Measurements from ENCODE around the gene FBN1.

FBN1 gene

DNA sequence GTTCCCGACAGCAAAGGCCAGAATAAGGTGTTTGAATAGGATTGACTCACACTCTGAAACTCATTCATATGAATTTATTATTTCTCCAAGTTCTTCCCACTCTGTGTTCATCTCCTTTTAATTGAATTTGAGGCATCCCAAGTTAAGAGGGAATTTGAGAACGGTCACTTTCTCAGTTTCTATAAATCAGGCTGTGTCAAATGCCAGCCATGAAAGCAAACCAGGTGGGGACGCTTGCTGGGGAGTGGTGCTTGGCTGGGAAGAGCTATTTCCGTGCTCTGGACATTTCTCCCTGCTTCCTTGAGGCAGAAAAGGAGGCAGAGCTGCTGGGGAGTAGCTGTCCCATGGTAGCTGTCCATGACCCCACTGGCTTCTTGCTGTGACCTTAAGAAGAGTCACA, 116.6 kb downstream of the FBN1 start:
- Histone ChIP-seq H3K4me3 (ENCODE audit: low read length) (no peak overlapping the region), H3K36me3 (ENCODE audit: insufficient read depth, low read length) (peaks cover 93% of the 10 kb centered on the region), H3K9ac (ENCODE audit: low read depth, low read length) (no peak overlapping the region), H3K27me3 (ENCODE audit: control insufficient read depth, insufficient read depth, low read length) (no peaks in the 10 kb centered on the region), H3K4me2 (ENCODE audit: low read length) (no peak overlapping the region), H3K4me1 (ENCODE audit: control insufficient read depth, insufficient read depth, low read length) (no peaks in the 10 kb centered on the region), H3K9me3 (replicated peaks; ENCODE audit: low read length) (no peaks in the 10 kb centered on the region)

GRCh38 chr15:48527517-48527916, 118.0 kb downstream of the FBN1 start:
- Histone ChIP-seq H3K4me3 (ENCODE audit: low read length) (no peak overlapping the region), H3K27me3 (ENCODE audit: control insufficient read depth, insufficient read depth, low read length) (no peaks in the 10 kb centered on the region), H3K4me1 (ENCODE audit: control insufficient read depth, insufficient read depth, low read length) (no peaks in the 10 kb centered on the region), H3K36me3 (ENCODE audit: insufficient read depth, low read length) (peaks cover 90% of the 10 kb centered on the region), H3K9me3 (replicated peaks; ENCODE audit: low read length) (no peaks in the 10 kb centered on the region), H3K9ac (ENCODE audit: low read depth, low read length) (no peak overlapping the region), H3K4me2 (ENCODE audit: low read length) (no peak overlapping the region)

- Histone ChIP-seq H3K4me2 (ENCODE audit: low read length) (no peak overlapping the region), H3K36me3 (ENCODE audit: insufficient read depth, low read length) (peaks cover 89% of the 10 kb centered on the region), H3K9ac (ENCODE audit: low read depth, low read length) (no peak overlapping the region), H3K27me3 (ENCODE audit: control insufficient read depth, insufficient read depth, low read length) (no peaks in the 10 kb centered on the region), H3K4me1 (ENCODE audit: control insufficient read depth, insufficient read depth, low read length) (peaks cover 12% of the 10 kb centered on the region), H3K9me3 (replicated peaks; ENCODE audit: low read length) (no peaks in the 10 kb centered on the region), H3K4me3 (ENCODE audit: low read length) (no peak overlapping the region)
Observed at GRCh38 chr15:48522911-48523310, 122.6 kb downstream of the FBN1 start.

GRCh38 chr15:48522123-48522522, 123.4 kb downstream of the FBN1 start:
- Histone ChIP-seq H3K9me3 (replicated peaks; ENCODE audit: low read length) (no peaks in the 10 kb centered on the region), H3K4me1 (ENCODE audit: control insufficient read depth, insufficient read depth, low read length) (peaks cover 12% of the 10 kb centered on the region), H3K4me3 (ENCODE audit: low read length) (no peak overlapping the region), H3K9ac (ENCODE audit: low read depth, low read length) (no peak overlapping the region), H3K27me3 (ENCODE audit: control insufficient read depth, insufficient read depth, low read length) (no peaks in the 10 kb centered on the region), H3K36me3 (ENCODE audit: insufficient read depth, low read length) (peaks cover 89% of the 10 kb centered on the region), H3K4me2 (ENCODE audit: low read length) (no peak overlapping the region)

DNA sequence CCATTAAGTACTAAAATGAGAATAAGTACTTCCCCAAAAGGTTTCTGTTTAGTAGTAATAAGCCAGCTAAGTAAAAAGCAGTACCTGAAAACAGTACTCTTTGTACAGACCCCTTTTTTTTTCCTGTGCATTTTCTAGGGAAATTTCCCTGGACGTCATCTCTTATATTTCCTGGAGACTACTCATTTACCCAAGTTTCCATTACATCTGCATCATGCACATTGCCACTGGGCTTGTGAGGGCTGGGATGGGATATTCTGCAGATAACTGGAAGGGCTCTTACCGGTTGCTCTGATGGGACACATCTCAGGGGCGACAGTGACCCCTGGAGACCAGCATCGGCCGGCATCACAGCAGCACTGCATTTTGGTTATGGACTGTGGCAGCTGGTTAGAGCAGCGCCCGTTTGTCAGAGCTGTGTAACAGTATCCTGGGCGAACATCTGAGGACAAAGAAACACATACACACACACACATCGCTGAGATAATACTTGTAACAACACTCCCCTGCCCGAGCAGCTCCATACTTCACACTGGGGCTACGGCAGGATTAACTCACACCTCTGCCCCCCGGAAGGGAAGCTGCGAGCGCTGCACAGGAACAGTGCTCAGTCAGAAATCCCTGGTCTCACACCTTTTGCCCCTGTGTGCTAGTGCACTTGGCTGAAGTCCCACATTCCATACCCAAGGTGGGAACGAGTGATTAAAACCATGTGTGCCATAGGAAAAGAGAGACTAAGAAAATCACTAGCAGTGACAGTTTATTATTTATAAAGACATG, 124.9 kb downstream of the FBN1 start:
- Histone ChIP-seq H3K4me1 (ENCODE audit: control insufficient read depth, insufficient read depth, low read length) (peaks cover 22% of the 10 kb centered on the region), H3K36me3 (ENCODE audit: insufficient read depth, low read length) (peaks cover 88% of the 10 kb centered on the region), H3K9ac (ENCODE audit: low read depth, low read length) (peak overlapping the region; percentile 14), H3K4me3 (ENCODE audit: low read length) (no peak overlapping the region), H3K27me3 (ENCODE audit: control insufficient read depth, insufficient read depth, low read length) (no peaks in the 10 kb centered on the region), H3K4me2 (ENCODE audit: low read length) (peak overlapping the region; percentile 13), H3K9me3 (replicated peaks; ENCODE audit: low read length) (no peaks in the 10 kb centered on the region)

- no peak overlapping the region for H3K4me2 ChIP-seq (ENCODE audit: low read length)
- H3K9ac ChIP-seq (ENCODE audit: low read depth, low read length) = peak overlapping the region; percentile 1
- H3K27me3 ChIP-seq (ENCODE audit: control insufficient read depth, insufficient read depth, low read length) = no peaks in the 10 kb centered on the region
- no peaks in the 10 kb centered on the region for H3K9me3 ChIP-seq (replicated peaks; ENCODE audit: low read length)
- peaks cover 98% of the 10 kb centered on the region for H3K36me3 ChIP-seq (ENCODE audit: insufficient read depth, low read length)
- peaks cover 25% of the 10 kb centered on the region for H3K4me1 ChIP-seq (ENCODE audit: control insufficient read depth, insufficient read depth, low read length)
- H3K4me3 ChIP-seq (ENCODE audit: low read length) = no peak overlapping the region
Observed at GRCh38 chr15:48516121-48516520, 129.4 kb downstream of the FBN1 start.

DNA sequence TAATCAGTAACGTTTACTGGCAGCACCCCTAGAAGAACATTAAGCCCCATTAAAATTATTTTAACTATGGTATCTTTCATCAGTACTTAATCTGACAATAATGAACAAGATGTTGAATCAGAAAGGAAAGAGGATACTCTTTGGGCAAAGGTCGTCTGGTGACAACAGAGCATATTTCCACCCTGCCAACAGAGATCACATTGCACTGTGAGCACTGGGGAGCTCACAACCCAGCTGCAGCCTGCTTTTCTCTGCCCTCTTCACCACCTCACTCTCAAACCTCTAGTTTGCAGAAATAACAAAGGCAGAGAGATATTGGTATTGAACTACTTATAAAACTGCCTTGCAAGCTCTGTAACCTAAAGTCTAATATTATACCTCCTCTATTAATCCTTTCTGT, 130.0 kb downstream of the FBN1 start:
- Histone ChIP-seq H3K4me3 (ENCODE audit: low read length) (no peak overlapping the region), H3K9me3 (replicated peaks; ENCODE audit: low read length) (no peaks in the 10 kb centered on the region), H3K4me1 (ENCODE audit: control insufficient read depth, insufficient read depth, low read length) (peaks cover 18% of the 10 kb centered on the region), H3K4me2 (ENCODE audit: low read length) (no peak overlapping the region), H3K9ac (ENCODE audit: low read depth, low read length) (peak overlapping the region; percentile 1), H3K27me3 (ENCODE audit: control insufficient read depth, insufficient read depth, low read length) (no peaks in the 10 kb centered on the region), H3K36me3 (ENCODE audit: insufficient read depth, low read length) (peaks cover 98% of the 10 kb centered on the region)

- H3K4me3 ChIP-seq (ENCODE audit: low read length) = no peak overlapping the region
- no peak overlapping the region for H3K4me2 ChIP-seq (ENCODE audit: low read length)
- peaks cover 16% of the 10 kb centered on the region for H3K4me1 ChIP-seq (ENCODE audit: control insufficient read depth, insufficient read depth, low read length)
Observed at GRCh38 chr15:48514103-48514816, 131.2 kb downstream of the FBN1 start.

GRCh38 chr15:48510976-48511375, 134.5 kb downstream of the FBN1 start:
- Histone ChIP-seq H3K4me1 (ENCODE audit: control insufficient read depth, insufficient read depth, low read length) (peaks cover 11% of the 10 kb centered on the region), H3K27me3 (ENCODE audit: control insufficient read depth, insufficient read depth, low read length) (no peaks in the 10 kb centered on the region), H3K4me2 (ENCODE audit: low read length) (no peak overlapping the region), H3K36me3 (ENCODE audit: insufficient read depth, low read length) (peaks cover 94% of the 10 kb centered on the region), H3K4me3 (ENCODE audit: low read length) (no peak overlapping the region), H3K9me3 (replicated peaks; ENCODE audit: low read length) (no peaks in the 10 kb centered on the region), H3K9ac (ENCODE audit: low read depth, low read length) (no peak overlapping the region)

More at GRCh38 chr15:48514103-48514816, 131.2 kb downstream of the FBN1 start:
- H3K27me3 ChIP-seq (ENCODE audit: control insufficient read depth, insufficient read depth, low read length) = no peaks in the 10 kb centered on the region
- peaks cover 96% of the 10 kb centered on the region for H3K36me3 ChIP-seq (ENCODE audit: insufficient read depth, low read length)
- no peak overlapping the region for H3K9ac ChIP-seq (ENCODE audit: low read depth, low read length)
- H3K9me3 ChIP-seq (replicated peaks; ENCODE audit: low read length) = no peaks in the 10 kb centered on the region

GRCh38 chr15:48507416-48508065, 138.0 kb downstream of the FBN1 start:
- Histone ChIP-seq H3K36me3 (ENCODE audit: insufficient read depth, low read length) (peaks cover 94% of the 10 kb centered on the region), H3K9ac (ENCODE audit: low read depth, low read length) (no peak overlapping the region), H3K27me3 (ENCODE audit: control insufficient read depth, insufficient read depth, low read length) (no peaks in the 10 kb centered on the region), H3K4me3 (ENCODE audit: low read length) (no peak overlapping the region), H3K4me1 (ENCODE audit: control insufficient read depth, insufficient read depth, low read length) (no peaks in the 10 kb centered on the region), H3K9me3 (replicated peaks; ENCODE audit: low read length) (no peaks in the 10 kb centered on the region), H3K4me2 (ENCODE audit: low read length) (no peak overlapping the region)

- H3K4me3 ChIP-seq (ENCODE audit: low read length) = no peak overlapping the region
- peaks cover 94% of the 10 kb centered on the region for H3K36me3 ChIP-seq (ENCODE audit: insufficient read depth, low read length)
- no peaks in the 10 kb centered on the region for H3K27me3 ChIP-seq (ENCODE audit: control insufficient read depth, insufficient read depth, low read length)
- no peaks in the 10 kb centered on the region for H3K4me1 ChIP-seq (ENCODE audit: control insufficient read depth, insufficient read depth, low read length)
- H3K9ac ChIP-seq (ENCODE audit: low read depth, low read length) = no peak overlapping the region
- H3K4me2 ChIP-seq (ENCODE audit: low read length) = no peak overlapping the region
- no peaks in the 10 kb centered on the region for H3K9me3 ChIP-seq (replicated peaks; ENCODE audit: low read length)
Observed at GRCh38 chr15:48505067-48505466, 140.4 kb downstream of the FBN1 start.
